RWPE1 (cell line): ENCODE results near the gene KRT32.

ENCODE experiments used
- CTCF ChIA-PET: fragments of 350-600 bp; sonication (Branson Sonifier 250); formaldehyde crosslinking; extraction: SDS; loops from one replicate; lab custom pipeline; 2021; lab: Yijun Ruan, JAX
- POLR2A ChIA-PET: fragments of 400-600 bp; formaldehyde crosslinking; extraction: SDS; loops from one replicate; lab custom pipeline; 2020; ENCODE audit warnings: antibody characterized with exemption; ENCODE audit not compliant: low non-redundant PET; lab: Yijun Ruan, JAX
- DNase-seq: peaks from one replicate; pipeline ENCODE4 v3.0.0; 2012; ENCODE audit warnings: low spot score
- H3K27ac ChIP-seq: fragments of 450-650 bp; 2 replicates; pipeline ENCODE4 v1.5.1; 2017
- TF ChIP-seq, protein P1 (sequence below): fragments of 450-650 bp; conservative IDR thresholded peaks from 2 replicates; pipeline ENCODE4 v1.5.1; 2017; ENCODE audit warnings: low read depth, mild to moderate bottlenecking

The KRT32 gene

DNA sequence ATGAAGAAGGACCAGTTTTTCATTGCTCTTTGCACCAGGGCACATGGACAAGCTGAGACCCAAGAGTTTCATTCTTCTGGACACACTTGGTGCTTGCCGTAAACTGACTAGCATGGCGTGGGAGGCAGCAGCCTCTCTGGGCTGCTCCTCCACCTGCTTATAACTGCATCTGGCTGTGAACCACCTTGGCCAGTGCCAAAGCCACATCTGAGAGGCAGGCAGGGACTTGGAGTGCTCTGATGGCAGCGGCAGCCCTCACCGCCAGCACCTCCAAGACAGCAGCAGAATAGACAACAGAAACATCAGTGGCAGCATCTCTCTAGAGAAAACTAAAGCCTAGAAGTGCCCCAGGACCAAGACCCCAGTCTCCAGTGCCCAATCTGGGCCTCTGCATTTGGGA, 47.5 kb downstream of the KRT32 start:
- ChIA-PET CTCF (no interaction called here), POLR2A (no interaction called here)
- TF ChIP-seq, protein P1, sequence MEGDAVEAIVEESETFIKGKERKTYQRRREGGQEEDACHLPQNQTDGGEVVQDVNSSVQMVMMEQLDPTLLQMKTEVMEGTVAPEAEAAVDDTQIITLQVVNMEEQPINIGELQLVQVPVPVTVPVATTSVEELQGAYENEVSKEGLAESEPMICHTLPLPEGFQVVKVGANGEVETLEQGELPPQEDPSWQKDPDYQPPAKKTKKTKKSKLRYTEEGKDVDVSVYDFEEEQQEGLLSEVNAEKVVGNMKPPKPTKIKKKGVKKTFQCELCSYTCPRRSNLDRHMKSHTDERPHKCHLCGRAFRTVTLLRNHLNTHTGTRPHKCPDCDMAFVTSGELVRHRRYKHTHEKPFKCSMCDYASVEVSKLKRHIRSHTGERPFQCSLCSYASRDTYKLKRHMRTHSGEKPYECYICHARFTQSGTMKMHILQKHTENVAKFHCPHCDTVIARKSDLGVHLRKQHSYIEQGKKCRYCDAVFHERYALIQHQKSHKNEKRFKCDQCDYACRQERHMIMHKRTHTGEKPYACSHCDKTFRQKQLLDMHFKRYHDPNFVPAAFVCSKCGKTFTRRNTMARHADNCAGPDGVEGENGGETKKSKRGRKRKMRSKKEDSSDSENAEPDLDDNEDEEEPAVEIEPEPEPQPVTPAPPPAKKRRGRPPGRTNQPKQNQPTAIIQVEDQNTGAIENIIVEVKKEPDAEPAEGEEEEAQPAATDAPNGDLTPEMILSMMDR, result no peak
- DNase-seq, result peak; percentile 11
- H3K27ac ChIP-seq, result peak overlapping the region; percentile 98

DNA sequence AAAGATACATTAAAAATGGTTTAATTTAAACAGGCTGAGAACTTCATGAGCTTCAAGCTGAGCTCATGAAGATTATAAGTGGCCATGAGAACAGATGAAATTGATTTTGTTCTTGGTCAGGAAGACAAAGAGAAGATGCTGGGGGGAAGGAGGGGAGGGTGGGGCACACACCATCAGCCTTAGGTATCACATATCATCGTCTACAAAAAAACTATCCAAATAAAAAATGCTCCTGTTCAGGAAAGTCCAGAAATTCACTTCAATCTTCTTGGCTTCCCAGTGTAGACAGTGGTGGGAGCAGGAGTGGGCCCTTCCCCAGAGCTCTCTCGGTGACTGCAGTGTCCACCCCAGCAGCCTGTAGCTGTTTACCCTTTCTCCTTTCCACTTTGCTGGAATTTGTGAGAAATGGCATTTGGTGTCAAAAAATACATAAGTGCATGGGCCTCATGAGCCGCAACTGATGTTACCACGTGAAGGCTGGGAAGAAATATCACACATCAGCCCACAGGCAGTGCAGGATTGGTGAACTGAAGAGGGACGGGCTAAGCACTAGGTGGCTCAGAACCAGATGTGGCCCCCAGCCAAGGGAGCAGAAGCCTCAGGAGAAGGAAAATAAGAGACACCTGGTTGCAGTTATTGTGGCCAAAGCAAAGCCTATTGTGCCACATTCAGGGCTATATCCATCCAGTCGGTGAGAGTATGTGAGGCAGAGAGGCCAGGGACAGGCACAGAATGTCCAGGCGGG, 48.9 kb downstream of the KRT32 start:
- no peak for DNase-seq
- peak overlapping the region; percentile 98 for H3K27ac ChIP-seq
- POLR2A ChIA-PET, result interaction anchor here (0.7 kb wide), 1 partner anchor 130 kb away, joined by 3 read pairs; no protein-coding TSS in a partner anchor
- TF ChIP-seq, protein P1, result no peak
- CTCF ChIA-PET, result interaction anchor here (0.6 to 2.0 kb wide), 10 partner anchors 9 to 284 kb away, joined by 3 to 8 read pairs (median 3); no protein-coding TSS in a partner anchor

DNA sequence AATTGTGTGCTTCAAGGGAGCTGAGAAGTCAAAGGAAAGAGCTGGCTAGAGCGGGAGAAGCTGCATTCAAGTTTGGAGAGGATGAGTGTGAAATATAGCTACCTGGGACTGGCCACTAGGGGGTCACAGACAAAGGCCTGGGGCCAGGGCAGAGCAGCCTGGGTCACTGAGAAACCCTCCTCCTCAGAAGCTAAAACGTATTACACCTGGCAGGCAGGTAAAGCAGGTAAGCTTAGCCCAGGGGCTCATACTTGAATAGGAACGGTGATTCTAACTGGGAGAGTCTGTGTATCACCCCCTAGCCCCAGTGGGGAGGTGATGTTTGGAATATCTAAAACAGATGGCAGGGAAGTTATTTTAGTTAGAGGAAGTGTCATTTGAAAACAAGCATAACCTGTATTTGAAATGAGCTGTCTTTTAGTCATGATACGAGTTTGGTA, 49.6 kb downstream of the KRT32 start:
- no peak overlapping the region for H3K27ac ChIP-seq
- peak; percentile 68 for DNase-seq
- TF ChIP-seq, protein P1, result no peak
- ChIA-PET CTCF (interaction anchor here (0.6 to 2.0 kb wide), 12 partner anchors 8 to 392 kb away, joined by 3 to 8 read pairs (median 3); no protein-coding TSS in a partner anchor), POLR2A (interaction anchor here (0.7 kb wide), 1 partner anchor 131 kb away, joined by 3 read pairs; no protein-coding TSS in a partner anchor)

DNA sequence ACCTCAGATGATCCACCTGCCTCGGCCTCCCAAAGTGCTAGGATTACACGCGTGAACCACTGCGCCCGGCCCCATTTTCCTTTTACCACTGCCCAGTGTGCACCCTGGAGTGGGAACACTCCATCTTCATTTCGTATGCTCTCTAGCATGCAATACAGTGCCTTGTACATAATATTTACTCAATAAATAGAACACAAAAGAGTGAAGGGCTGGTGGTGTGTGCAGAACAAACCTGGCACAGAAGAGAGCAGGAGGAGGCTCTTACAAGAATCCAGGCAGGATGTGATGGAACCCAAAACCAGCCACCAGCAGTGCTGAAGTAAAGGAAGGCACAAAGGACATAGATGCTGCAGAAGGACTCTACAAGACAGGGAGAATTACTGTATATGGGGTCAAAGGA, 50.1 kb downstream of the KRT32 start:
- POLR2A ChIA-PET, result no interaction called here
- CTCF ChIA-PET, result interaction anchor here (0.7 to 2.0 kb wide), 10 partner anchors 9 to 392 kb away, joined by 3 to 8 read pairs (median 3); no protein-coding TSS in a partner anchor
- no peak overlapping the region for H3K27ac ChIP-seq
- DNase-seq, result no peak
- TF ChIP-seq, protein P1, result no peak

DNA sequence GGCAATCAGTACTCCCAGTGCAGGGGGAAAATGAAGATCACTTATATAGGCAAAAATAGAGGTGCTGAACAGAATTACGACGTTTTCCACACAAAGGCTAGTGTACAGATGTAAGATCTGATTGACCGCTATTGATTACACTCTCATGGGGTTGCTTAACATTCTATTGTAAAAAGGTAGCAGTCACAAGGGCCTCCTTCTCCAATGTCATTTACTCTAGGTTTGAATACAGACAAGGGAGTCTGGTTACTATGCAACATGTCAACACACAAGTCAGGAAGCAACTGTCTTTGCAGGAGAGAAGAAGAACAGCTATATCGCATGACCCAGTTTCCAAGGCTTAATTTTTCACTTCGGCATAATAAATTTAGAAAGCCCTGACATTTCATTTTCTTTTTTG, 50.7 kb downstream of the KRT32 start:
- TF ChIP-seq, protein P1, result no peak
- no peak overlapping the region for H3K27ac ChIP-seq
- POLR2A ChIA-PET, result no interaction called here
- CTCF ChIA-PET, result interaction anchor here (0.8 to 2.0 kb wide), 2 partner anchors 37 to 132 kb away, joined by 3 to 8 read pairs; no protein-coding TSS in a partner anchor
- DNase-seq, result no peak

DNA sequence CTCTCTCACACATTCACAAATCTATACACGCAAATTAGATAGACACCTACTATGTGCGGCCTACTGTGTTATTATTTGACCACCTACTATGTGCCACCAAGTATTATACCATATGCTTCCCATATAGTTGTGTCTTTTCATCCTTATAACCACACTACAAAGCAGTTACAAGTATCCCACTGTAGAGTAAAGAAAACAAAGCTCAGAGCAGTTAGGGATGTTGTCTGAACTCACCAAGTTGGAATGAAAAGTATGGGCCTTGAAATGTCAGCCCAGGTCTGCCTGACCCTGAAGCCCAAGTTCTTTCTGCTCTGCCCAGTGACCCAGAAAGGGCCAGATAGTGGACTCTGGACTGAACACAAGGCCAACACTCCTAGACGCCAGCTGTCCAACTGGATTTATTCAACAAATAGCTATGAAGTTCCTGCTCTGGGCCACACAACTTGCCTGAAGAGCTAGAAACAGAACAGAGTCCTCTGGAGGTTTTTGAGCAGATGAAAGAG, 51.3 kb downstream of the KRT32 start:
- ChIA-PET POLR2A (no interaction called here), CTCF (interaction anchor here (0.6 to 0.8 kb wide), 3 partner anchors 37 to 232 kb away, joined by 3 to 4 read pairs (median 3); partner anchors contain the start of gene KRT16)
- no peak for DNase-seq
- H3K27ac ChIP-seq, result no peak overlapping the region
- TF ChIP-seq, protein P1, result no peak
